K562 (cell line): Measurements from ENCODE around the gene RING1. TPM values are rescaled to one million over a fixed set of nuclear protein-coding genes. Genes with fewer than 3 reads are reported as not detected.

Experiments used
- ATF6 ChIP-seq: sonication (generic); formaldehyde crosslinking; IDR thresholded peaks from 2 replicates; pipeline ENCODE4 v1.4.0; 2020; ENCODE audit warnings: mild to moderate bottlenecking, missing genetic modification reagents
- FOXJ3 ChIP-seq: sonication (generic); formaldehyde crosslinking; IDR thresholded peaks from 2 replicates; pipeline ENCODE4 v1.4.0; 2020; ENCODE audit warnings: mild to moderate bottlenecking, missing genetic modification reagents
- POLR2H ChIP-seq: IDR thresholded peaks from 2 replicates; pipeline ENCODE4 v1.6.1; 2016; ENCODE audit warnings: missing genetic modification characterization, low read depth, mild to moderate bottlenecking, control low read depth, missing compliant biosample characterization, moderate library complexity
- ZNF398 ChIP-seq: fragments of 250-450 bp; sonication (Bioruptor Pico); IDR thresholded peaks from 2 replicates; pipeline ENCODE4 v1.8.0; 2021; ENCODE audit warnings: moderate library complexity, mild to moderate bottlenecking, inconsistent platforms
- polyA plus RNA-seq, 8 experiments: library from polyadenylated mRNA; depleted of rRNA in 4 of 8; stranded (reverse) in 5 of 8; unstranded in 3 of 8; fragments of >200 nt; fragmentation: Nextera tagmentation in 2 of 8; fragmentation: Illumina TruSeq in 1 of 8; extraction: Ambion mirVana in 2 of 8; extraction: Trizol in 1 of 8; gene quantifications; 2 replicates each; pipeline versions ENCODE4 v1.2.1 to v1.2.3, GENCODE V29; 2011 to 2014; ENCODE audit warnings: inconsistent platforms in 1 of 8, missing spikeins in 1 of 8
- total RNA-seq, 7 experiments: library from RNA; depleted of rRNA in 6 of 7; stranded (reverse); fragments of >200 nt in 6 of 7; fragmentation: Illumina TruSeq in 2 of 7; extraction: Trizol in 2 of 7; gene quantifications; 2 replicates each; pipeline versions ENCODE4 v1.2.1 to v1.2.3, GENCODE V29; 2011 to 2021; ENCODE audit warnings: low replicate concordance in 1 of 7

The RING1 gene
- total and polyA plus RNA-seq, 9 of the 15 experiments (the other 6 are each of a cell fraction or from before 2014, with no cell fraction given): 4.2 to 59.1 (median 36.9) TPM

GRCh38 chr6:33249732-33250630 is 41.7 kb downstream of the RING1 start (continued):
- TF ChIP-seq FOXJ3 (CRISPR knock-in tag) (no peak), ATF6 (CRISPR knock-in tag) (0 out of 2 replicates have a peak, but pooled peaks have one; percentile 43), POLR2H (tag) (peak; percentile 68; the same call in 1 of the 2 replicates), ZNF398 (CRISPR knock-in tag) (no peak)
